Progenitor cell of endocrine pancreas (in vitro differentiated cells): ENCODE results near the gene DUSP8. TPM values are rescaled to one million over a fixed set of nuclear protein-coding genes. Genes with fewer than 3 reads are reported as not detected.
"Not testable (repeated sequence)": the region's sequence is repeated elsewhere in the genome, so short reads cannot be mapped to it uniquely, and the experiment has no call there.

Experiments
- DNase-seq: peaks from one replicate; pipeline ENCODE4 v3.0.0; 2021; ENCODE audit warnings: low spot score; ENCODE audit not compliant: unreplicated experiment
- H3K27ac Mint-ChIP-seq: 2 replicates; pipeline ENCODE4 v1.8.0; 2021; ENCODE audit warnings: mild to moderate bottlenecking, moderate library complexity, mixed read lengths
- H3K27me3 Mint-ChIP-seq: 2 replicates; pipeline ENCODE4 v1.8.0; 2021; ENCODE audit warnings: mixed read lengths
- H3K36me3 Mint-ChIP-seq: 2 replicates; pipeline ENCODE4 v1.8.0; 2022; ENCODE audit warnings: mixed read lengths; ENCODE audit not compliant: insufficient read depth
- H3K4me1 Mint-ChIP-seq: 2 replicates; pipeline ENCODE4 v1.8.0; 2021; ENCODE audit warnings: low read depth, mixed read lengths
- H3K4me3 Mint-ChIP-seq: 2 replicates; pipeline ENCODE4 v1.8.0; 2021; ENCODE audit warnings: low read depth, mild to moderate bottlenecking, moderate library complexity, mixed read lengths
- H3K9me3 Mint-ChIP-seq: 2 replicates; pipeline ENCODE4 v1.8.0; 2021; ENCODE audit warnings: low read depth, mixed read lengths
- CTCF ChIP-seq: fragments of 200-600 bp; sonication (generic); IDR thresholded peaks from one replicate; pipeline ENCODE4 v1.5.0; 2021; ENCODE audit warnings: antibody characterized with exemption, mild to moderate bottlenecking; ENCODE audit not compliant: unreplicated experiment
- long read RNA-seq: library from polyadenylated mRNA; unstranded; transcript quantifications from one replicate; pipeline ENCODE4 v2.0.0, GENCODE V29; 2020
- total RNA-seq: library from RNA; stranded (reverse); gene quantifications from 2 replicates; pipeline ENCODE4 v1.2.1, GENCODE V29; 2021

DUSP8 gene
- total RNA-seq = 15.2 and 15.9 TPM in 2 replicates
- long read RNA-seq = 0 reads

- peak within 1 kb of the TSS; percentile 73 for H3K4me3 Mint-ChIP-seq
- no peaks in the 10 kb centered on the region for H3K9me3 Mint-ChIP-seq
- H3K27me3 Mint-ChIP-seq = peaks cover 24% of the 10 kb centered on the region
- H3K36me3 Mint-ChIP-seq = no peaks in the 10 kb centered on the region
- H3K27ac Mint-ChIP-seq = peak within 1 kb of the TSS; percentile 10
- peaks cover 1% of the 10 kb centered on the region for H3K4me1 Mint-ChIP-seq
- no peak for TF ChIP-seq CTCF
- peak; percentile 87 for DNase-seq
Observed at GRCh38 chr11:1572197-1573076, at the start of gene DUSP8. Gene DUSP8 (minus strand): TSS chr11:1572271. CDS start chr11:1565826, 6,445 bp downstream.

- peaks cover 10% of the 10 kb centered on the region for H3K9me3 Mint-ChIP-seq
- H3K36me3 Mint-ChIP-seq = no peaks in the 10 kb centered on the region
- no peak for TF ChIP-seq CTCF
- DNase-seq = no peak
- no peak overlapping the region for H3K4me3 Mint-ChIP-seq
- peaks cover 56% of the 10 kb centered on the region for H3K27me3 Mint-ChIP-seq
- no peaks in the 10 kb centered on the region for H3K4me1 Mint-ChIP-seq
- H3K27ac Mint-ChIP-seq = no peak overlapping the region
Observed at GRCh38 chr11:1619449-1619848, 47.4 kb upstream of the DUSP8 start.

- Mint-ChIP-seq H3K9me3 (peaks cover 10% of the 10 kb centered on the region), H3K36me3 (no peaks in the 10 kb centered on the region), H3K27ac (no peak overlapping the region), H3K4me3 (no peak overlapping the region), H3K4me1 (no peaks in the 10 kb centered on the region), H3K27me3 (peaks cover 48% of the 10 kb centered on the region)
- DNase-seq = no peak
- no peak for TF ChIP-seq CTCF
Observed at GRCh38 chr11:1618231-1618630, 46.2 kb upstream of the DUSP8 start.

GRCh38 chr11:1608363-1608762, 36.3 kb upstream of the DUSP8 start, which contains the start of gene KRTAP5-3:
Gene KRTAP5-3 (minus strand): TSS chr11:1608463. CDS start chr11:1608385, 78 bp downstream.
- TF ChIP-seq CTCF = no peak
- peaks cover 33% of the 10 kb centered on the region for H3K27me3 Mint-ChIP-seq
- no peak within 1 kb of the TSS for H3K27ac Mint-ChIP-seq
- no peaks in the 10 kb centered on the region for H3K36me3 Mint-ChIP-seq
- H3K4me3 Mint-ChIP-seq = no peak within 1 kb of the TSS
- H3K9me3 Mint-ChIP-seq = peaks cover 7% of the 10 kb centered on the region
- DNase-seq = no peak
- H3K4me1 Mint-ChIP-seq = no peaks in the 10 kb centered on the region

GRCh38 chr11:1607901-1608300, 35.8 kb upstream of the DUSP8 start:
- H3K27me3 Mint-ChIP-seq = peaks cover 37% of the 10 kb centered on the region
- H3K4me3 Mint-ChIP-seq, H3K4me1 Mint-ChIP-seq, H3K36me3 Mint-ChIP-seq, DNase-seq, H3K27ac Mint-ChIP-seq, H3K9me3 Mint-ChIP-seq: not testable (repeated sequence)

- H3K9me3 Mint-ChIP-seq, DNase-seq, H3K4me1 Mint-ChIP-seq, H3K27ac Mint-ChIP-seq, H3K36me3 Mint-ChIP-seq: not testable (repeated sequence)
- H3K4me3 Mint-ChIP-seq = peak overlapping the region; percentile 50
- peaks cover 40% of the 10 kb centered on the region for H3K27me3 Mint-ChIP-seq
Observed at GRCh38 chr11:1607156-1607845, 35.2 kb upstream of the DUSP8 start.

- not testable (repeated sequence) for H3K4me1 Mint-ChIP-seq, H3K27ac Mint-ChIP-seq, DNase-seq, H3K36me3 Mint-ChIP-seq, H3K9me3 Mint-ChIP-seq, H3K4me3 Mint-ChIP-seq
- peaks cover 41% of the 10 kb centered on the region for H3K27me3 Mint-ChIP-seq
Observed at GRCh38 chr11:1605923-1606322, 33.9 kb upstream of the DUSP8 start.
